ENCODE data around the gene FLRT1.

DNA sequence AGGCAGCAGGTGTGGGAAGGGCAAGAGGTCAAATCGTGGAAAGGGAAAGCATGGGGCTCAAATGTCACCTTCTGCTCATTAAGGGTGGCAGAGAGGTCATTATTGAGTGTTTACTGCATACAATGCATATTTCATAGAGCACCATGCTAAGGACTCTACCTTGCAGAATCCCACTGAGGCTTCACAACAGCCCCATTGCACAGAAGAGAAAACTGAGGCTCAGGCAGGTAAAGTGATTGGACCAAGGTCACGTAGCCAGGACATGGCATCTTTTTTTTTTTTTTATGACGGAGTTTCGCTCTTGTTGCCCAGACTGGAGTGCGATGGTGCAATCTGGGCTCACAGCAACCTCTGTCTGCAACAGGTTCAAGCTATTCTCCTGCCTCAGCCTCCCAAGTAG is 7.8 kb downstream of the FLRT1 start:
- TF ChIP-seq, protein P1, sequence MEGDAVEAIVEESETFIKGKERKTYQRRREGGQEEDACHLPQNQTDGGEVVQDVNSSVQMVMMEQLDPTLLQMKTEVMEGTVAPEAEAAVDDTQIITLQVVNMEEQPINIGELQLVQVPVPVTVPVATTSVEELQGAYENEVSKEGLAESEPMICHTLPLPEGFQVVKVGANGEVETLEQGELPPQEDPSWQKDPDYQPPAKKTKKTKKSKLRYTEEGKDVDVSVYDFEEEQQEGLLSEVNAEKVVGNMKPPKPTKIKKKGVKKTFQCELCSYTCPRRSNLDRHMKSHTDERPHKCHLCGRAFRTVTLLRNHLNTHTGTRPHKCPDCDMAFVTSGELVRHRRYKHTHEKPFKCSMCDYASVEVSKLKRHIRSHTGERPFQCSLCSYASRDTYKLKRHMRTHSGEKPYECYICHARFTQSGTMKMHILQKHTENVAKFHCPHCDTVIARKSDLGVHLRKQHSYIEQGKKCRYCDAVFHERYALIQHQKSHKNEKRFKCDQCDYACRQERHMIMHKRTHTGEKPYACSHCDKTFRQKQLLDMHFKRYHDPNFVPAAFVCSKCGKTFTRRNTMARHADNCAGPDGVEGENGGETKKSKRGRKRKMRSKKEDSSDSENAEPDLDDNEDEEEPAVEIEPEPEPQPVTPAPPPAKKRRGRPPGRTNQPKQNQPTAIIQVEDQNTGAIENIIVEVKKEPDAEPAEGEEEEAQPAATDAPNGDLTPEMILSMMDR (IDR thresholded peaks at IDR 0.05) = no peak
- TF ChIP-seq ZFX (IDR thresholded peaks at IDR 0.05; ENCODE audit: borderline replicate concordance) = no peak

Measured in 22Rv1 (cell line).